Renal cortex interstitium (tissue), 11 donors: Measurements from ENCODE around the gene VEZF1. TPM values are rescaled to one million over a fixed set of nuclear protein-coding genes. Genes with fewer than 3 reads are reported as not detected.
"Not testable (repeated sequence)": the region's sequence is repeated elsewhere in the genome, so short reads cannot be mapped to it uniquely, and the experiment has no call there.

ENCODE experiments used
- DNase-seq, 11 donors: peaks; one replicate each; pipeline ENCODE4 v3.0.0-alpha.2; 2013; ENCODE audit warnings: low read depth in 9 of 11, low spot score in 4 of 11; ENCODE audit errors: extremely low read depth in 1 of 11
- polyA plus RNA-seq, 3 donors: library from polyadenylated mRNA; unstranded; fragments of 120-200 nt; gene quantifications; one replicate each; pipeline ENCODE4 v1.2.1, GENCODE V29; 2013; ENCODE audit not compliant: insufficient read length in 3 of 3

VEZF1 gene
- polyA plus RNA-seq, 3 donors: 99.9 to 111 (median 108) TPM

DNA sequence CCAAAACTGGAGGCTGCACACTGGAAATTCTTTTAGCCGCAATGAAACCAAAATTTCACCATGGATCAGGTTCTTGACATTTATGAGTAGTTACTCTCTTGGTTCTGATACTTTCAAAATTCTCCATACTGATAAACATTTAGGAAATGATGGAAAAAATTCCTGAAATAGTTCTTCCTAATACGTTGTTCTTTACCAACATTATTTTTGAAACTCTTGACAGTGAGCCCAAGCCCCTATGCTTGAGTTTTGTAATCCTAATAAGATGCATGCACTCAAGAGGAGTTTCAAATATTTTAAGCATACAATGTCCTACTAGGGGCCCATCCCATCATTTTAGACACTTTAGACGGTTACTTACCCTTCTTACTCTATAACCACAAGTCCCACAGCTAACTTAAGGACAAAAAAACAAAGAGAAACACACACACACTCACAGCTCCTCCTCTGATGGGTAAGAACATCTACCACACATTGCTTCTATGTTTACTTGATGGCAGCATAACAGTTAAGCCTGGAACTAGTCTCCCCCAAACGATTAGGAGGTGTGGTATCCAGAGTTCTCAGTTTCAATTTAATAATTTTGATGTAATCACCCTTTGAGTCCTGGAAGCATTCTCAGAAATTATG is 3.7 kb downstream of the VEZF1 start:
- DNase-seq: no peak

DNA sequence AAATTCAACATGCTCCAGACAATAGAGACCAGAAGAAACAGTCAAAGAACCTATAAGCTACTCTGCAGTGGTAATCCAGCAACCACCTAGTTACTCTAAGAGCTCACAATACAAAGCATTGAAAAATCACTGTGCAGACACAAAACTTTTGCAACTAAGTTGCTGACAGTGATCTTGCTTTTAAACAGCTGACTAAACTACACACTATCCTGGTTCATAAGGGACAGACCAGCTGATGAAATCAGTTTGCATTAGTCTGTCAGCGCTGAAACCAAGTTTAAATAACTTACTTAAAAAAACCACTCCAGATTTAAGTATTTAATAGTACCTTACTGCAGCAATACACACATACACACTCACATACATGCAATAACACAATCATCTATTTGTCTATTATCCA is 4.6 kb downstream of the VEZF1 start:
- DNase-seq: no peak

- no peak for DNase-seq
Observed at GRCh38 chr17:57982452-57983170, 5.4 kb downstream of the VEZF1 start.

- DNase-seq: no peak
Observed at GRCh38 chr17:57980522-57980921, 7.5 kb downstream of the VEZF1 start.

DNA sequence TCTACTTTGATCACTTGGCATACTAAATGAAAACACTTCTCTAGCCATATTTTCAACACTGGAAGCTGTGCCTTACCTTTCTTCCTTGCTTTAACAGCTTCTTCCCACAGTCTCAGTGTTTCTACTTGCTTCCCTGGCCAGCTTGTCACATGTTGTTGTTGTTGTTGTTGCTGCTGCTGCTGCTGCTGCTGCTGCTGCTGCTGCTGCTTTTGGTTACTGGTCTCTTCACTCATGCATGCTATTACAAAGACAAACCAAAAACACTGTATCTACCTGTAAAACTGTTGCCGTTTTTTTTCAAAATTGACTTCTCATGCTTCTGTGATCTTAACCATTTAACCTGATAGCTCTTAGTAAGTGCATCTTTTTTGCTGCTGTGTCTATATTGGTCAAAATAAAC is 9.0 kb downstream of the VEZF1 start:
- no peak for DNase-seq

GRCh38 chr17:57976594-57976993 is 11.5 kb downstream of the VEZF1 start:
- DNase-seq: no peak

GRCh38 chr17:57975044-57975443 is 13.0 kb downstream of the VEZF1 start:
- no peak for DNase-seq

- not testable (repeated sequence) for DNase-seq
Observed at GRCh38 chr17:57974053-57974824, 13.8 kb downstream of the VEZF1 start.

DNA sequence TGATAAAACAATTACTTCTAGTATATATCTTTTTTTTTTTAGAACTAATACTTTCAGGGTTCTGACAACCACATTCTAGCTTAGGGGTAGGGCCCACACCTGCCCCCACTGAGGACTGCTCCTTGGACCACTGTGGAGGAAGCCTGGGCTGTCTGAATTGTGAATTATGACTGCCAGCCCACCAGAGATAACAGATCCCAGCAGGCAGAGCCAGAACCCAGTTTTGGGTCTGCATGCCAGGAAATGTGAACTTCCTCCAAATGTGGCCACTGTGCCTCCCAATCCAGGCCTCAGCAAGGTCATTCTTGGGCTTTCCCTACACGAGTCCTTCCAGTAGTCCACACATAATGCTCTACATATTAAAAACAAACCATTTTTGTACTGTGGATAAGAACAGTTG is 15.9 kb downstream of the VEZF1 start:
- no peak for DNase-seq

DNA sequence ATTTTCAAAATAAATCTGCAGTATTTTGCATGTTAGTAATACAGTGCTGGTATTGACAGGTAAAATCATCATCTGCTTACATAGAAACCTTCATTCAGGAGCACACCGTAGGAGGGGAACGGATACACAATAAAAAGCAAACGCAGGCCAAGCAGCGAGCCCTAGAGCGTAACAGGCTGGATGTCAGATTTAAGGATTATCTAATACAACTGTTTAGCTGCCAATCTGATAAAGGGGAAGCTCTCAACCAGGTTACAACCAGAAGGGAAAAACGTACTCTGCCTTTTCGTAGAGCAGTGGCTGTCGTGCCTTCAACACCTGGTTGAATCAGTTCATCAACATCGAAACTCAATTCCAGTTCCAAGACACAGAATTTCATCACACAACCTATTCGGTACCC is 16.5 kb downstream of the VEZF1 start:
- no peak for DNase-seq

DNA sequence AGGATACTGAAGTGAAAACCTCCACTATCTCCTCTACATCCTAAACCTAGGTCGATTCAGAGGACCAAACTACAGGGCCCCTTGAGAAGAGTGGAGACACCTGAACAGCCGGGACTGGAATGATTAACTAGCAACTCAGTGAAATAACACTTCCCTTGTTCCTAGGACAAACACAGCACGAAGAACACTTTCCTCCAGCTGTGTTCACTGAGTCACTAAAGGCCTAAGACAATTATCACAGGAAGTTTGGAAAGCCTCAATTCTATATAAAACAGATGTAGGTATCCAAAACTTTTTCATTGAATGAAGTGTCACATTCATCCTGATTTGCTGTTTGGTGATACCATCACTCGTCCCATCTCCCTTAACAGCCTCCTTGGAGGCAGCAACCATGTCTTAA is 17.3 kb downstream of the VEZF1 start:
- no peak for DNase-seq

DNA sequence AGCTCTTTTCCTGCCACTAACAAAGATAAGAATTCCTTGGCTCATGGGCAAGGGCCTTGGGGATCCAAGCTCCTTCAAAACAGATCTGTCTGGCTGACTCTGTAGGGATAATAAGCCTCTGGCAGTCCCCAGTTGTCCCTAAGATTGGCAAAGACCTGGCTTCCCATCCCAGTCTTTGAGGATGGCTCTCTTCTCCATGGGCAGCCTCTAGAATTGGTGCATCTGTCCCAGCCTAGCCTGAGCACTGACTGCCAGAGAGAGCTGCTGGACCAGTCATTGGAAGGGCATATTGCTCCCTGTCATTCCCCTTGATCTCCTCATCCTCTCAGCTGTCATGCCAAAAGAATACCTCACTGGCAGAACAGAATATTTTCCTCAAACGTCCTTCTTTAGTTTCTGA is 19.6 kb downstream of the VEZF1 start:
- DNase-seq: no peak

DNA sequence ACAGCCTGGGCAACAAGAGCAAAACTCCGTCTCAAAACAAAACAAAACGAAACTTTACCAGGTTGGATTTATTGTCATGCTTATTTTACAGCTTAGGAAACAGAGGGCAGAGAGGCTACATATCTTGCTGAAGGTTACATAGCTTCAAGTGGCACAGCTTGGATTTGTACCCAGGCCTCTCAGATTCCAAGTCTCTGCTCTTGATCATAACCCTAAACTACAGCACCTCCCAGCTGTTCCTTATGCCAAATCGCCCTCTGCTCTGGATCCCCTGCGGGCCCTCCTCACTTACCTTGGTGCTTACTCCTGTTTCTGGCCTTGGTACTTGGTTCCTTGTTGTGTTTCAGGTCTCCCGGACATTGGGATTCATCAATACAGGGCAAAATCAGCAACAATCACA is 21.2 kb downstream of the VEZF1 start:
- DNase-seq: no peak

DNA sequence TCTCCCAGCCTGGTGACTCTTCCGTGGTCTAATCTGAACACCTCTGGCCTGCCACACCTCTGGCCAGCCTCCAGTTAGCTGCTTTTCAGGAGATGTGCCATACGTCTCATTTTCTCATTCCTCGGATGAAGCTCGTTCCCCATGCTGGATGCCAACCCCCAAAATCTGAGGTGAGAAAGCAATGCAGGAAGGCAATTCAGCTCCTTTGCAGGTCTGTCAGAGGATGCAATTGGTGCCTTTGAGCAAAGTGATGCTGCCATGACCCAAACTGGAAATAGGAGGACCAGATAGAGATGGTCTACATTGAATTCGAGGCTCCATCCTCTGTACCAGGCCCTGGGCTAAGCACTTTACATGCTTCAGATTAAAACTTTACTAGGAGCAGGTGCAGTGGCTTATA is 21.8 kb downstream of the VEZF1 start:
- no peak for DNase-seq

GRCh38 chr17:57965521-57966160 is 22.4 kb downstream of the VEZF1 start:
- DNase-seq: no peak

DNA sequence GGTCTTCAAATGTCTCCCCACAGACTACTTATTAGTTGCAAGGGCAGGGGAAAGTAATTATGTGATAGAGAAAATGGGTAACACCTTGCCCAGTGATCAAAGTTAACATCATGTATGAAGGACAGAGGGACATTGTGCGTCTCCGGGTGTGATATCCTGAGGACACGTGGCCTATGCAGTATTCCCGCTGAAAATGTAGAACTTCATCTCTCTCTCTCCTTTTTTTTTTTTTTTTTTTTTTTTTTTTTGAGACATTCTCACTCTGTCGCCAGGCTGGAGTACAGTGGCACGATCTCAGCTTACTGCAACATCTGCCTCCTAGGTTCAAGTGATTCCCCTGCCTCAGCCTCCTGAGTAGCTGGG is 24.9 kb downstream of the VEZF1 start:
- no peak for DNase-seq

- DNase-seq: no peak
Observed at GRCh38 chr17:57962279-57963148, 25.5 kb downstream of the VEZF1 start.

DNA sequence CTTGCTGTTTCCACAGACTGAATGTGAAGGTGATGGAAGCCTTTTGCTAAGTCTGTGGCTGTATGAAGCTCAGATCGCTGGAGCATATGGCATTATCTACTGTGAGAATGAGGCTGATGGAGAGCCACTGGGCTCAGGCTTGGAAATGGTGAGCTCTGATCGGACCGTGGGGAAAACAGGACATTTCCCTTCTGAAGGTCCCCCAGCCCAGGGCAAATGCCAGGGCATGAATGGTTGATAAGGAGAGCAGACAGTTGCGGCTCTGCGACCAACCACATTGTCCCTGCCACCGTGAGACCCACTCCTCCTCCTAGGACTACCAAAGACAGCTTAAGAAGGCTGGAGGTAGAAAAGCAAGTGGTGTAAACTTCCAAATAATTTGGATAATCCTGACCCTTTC is 28.1 kb downstream of the VEZF1 start:
- no peak for DNase-seq

DNA sequence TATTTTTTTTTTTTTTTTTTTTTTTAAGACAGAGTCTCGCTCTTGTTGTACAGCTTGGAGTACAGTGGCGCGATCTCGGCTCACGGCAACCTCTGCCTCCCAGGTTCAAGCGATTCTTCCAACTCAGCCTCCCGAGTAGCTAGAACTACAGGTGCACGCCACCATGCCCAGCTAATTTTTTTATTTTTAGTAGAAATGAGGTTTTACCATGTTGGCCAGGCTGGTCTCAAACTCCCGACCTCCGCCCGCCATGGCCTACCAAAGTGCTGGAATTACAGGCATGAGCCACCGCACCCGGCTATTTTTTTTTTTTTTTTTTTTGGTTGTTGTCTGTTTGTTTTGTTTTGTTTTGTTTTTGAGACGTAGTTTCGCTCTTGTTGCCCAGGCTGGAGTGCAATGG is 29.7 kb downstream of the VEZF1 start:
- not testable (repeated sequence) for DNase-seq
